HCT116 (cell line): ENCODE measurements around the gene HOPX. TPM values are rescaled to one million over a fixed set of nuclear protein-coding genes. Genes with fewer than 3 reads are reported as not detected.

Source experiments
- ATAC-seq: fragments of 200-7000 bp; cut with Tn5 transposase; 2 replicates; pipeline ENCODE4 v1.9.1; 2020; ENCODE audit warnings: mild to moderate bottlenecking, moderate library complexity
- BruUV-seq: library from RNA; stranded (reverse); fragments of 400-500 nt; replicated peaks from 2 replicates; lab custom pipeline; 2021; lab: Mats Ljungman, UMichigan
- CTCF ChIA-PET: fragments of 300-600 bp; sonication (Branson Sonifier 250); formaldehyde crosslinking; loops from one replicate; lab custom pipeline; 2021; ENCODE audit warnings: antibody characterized with exemption; lab: Charles Lee
- POLR2A ChIA-PET: fragments of 300-600, 350-600 bp; sonication (Branson Sonifier 250); formaldehyde crosslinking; loops from one replicate; lab custom pipeline; 2021; ENCODE audit warnings: antibody characterized with exemption; lab: Charles Lee
- RAD21 ChIA-PET, 2 experiments: fragments of 300-600 bp; sonication (Branson Sonifier 250); formaldehyde crosslinking; loops; one replicate each; lab custom pipeline; 2023; ENCODE audit warnings: low total read pairs in 2 of 2; ENCODE audit not compliant: uncharacterized antibody in 2 of 2, unreplicated experiment in 2 of 2, low non-redundant PET in 1 of 2; lab: Charles Lee
- DNase-seq: peaks from one replicate; pipeline ENCODE4 v3.0.0-alpha.2; 2010; ENCODE audit warnings: low read depth, low spot score
- H2AFZ ChIP-seq: fragments of 200-600 bp; shearing (Covaris generic), sonication (generic); 2 replicates; pipeline ENCODE4 v1.6.1; 2017; ENCODE audit warnings: low read depth, mixed run types, mixed read lengths, antibody characterized with exemption, low read length; ENCODE audit not compliant: poor library complexity, severe bottlenecking
- H3K27ac ChIP-seq: 2 replicates; pipeline ENCODE4 v1.5.1; 2012; ENCODE audit warnings: low read depth, low read length
- H3K27me3 ChIP-seq: fragments of 200-600 bp; sonication (generic); 2 replicates; pipeline ENCODE4 v1.6.1; 2016; ENCODE audit warnings: mixed run types, low read length, mixed read lengths; ENCODE audit not compliant: insufficient read depth
- H3K36me3 ChIP-seq, 2 experiments: fragments of 200-500 bp in 1 of 2; fragments of 200-600 bp in 1 of 2; sonication (Bioruptor generic) in 1 of 2; sonication (generic) in 1 of 2; 2 replicates each; pipeline versions ENCODE4 v1.5.1 to v1.6.1; 2014 to 2016; ENCODE audit warnings: low read length in 2 of 2, inconsistent platforms in 1 of 2, mixed read lengths in 1 of 2, mixed run types in 1 of 2; ENCODE audit not compliant: insufficient read depth in 2 of 2, control insufficient read depth in 1 of 2
- H3K4me1 ChIP-seq, 2 experiments: fragments of 200-600 bp in 1 of 2; sonication (generic) in 1 of 2; 2 replicates each; pipeline versions ENCODE4 v1.5.1 to v1.6.1; 2012 to 2017; ENCODE audit warnings: low read length in 2 of 2, inconsistent platforms in 1 of 2, mild to moderate bottlenecking in 1 of 2, mixed read lengths in 1 of 2, mixed run types in 1 of 2, moderate library complexity in 1 of 2; ENCODE audit not compliant: insufficient read depth in 2 of 2, control insufficient read depth in 1 of 2
- H3K4me2 ChIP-seq: fragments of 200-600 bp; sonication (generic); 2 replicates; pipeline ENCODE4 v1.6.1; 2017; ENCODE audit warnings: mixed run types, low read length, mixed read lengths
- H3K4me3 ChIP-seq, 2 experiments: fragments of 200-600 bp in 1 of 2; sonication (generic) in 1 of 2; replicated peaks in 1 of 2; 2 replicates each; pipeline ENCODE4 v1.5.1; 2011 to 2016; ENCODE audit warnings: low read length in 2 of 2, control low read depth in 1 of 2, low read depth in 1 of 2, mild to moderate bottlenecking in 1 of 2, mixed read lengths in 1 of 2, mixed run types in 1 of 2
- H3K79me2 ChIP-seq: fragments of 200-600 bp; sonication (generic); 2 replicates; pipeline ENCODE4 v1.6.1; 2017; ENCODE audit warnings: mild to moderate bottlenecking, mixed run types, low read length, moderate library complexity, mixed read lengths; ENCODE audit not compliant: insufficient read depth
- H3K9ac ChIP-seq: fragments of 200-600 bp; sonication (generic); 2 replicates; pipeline ENCODE4 v1.6.1; 2016; ENCODE audit warnings: low read length, mixed read lengths
- H3K9me2 ChIP-seq: fragments of 200-600 bp; sonication (generic), shearing (Covaris generic); 2 replicates; pipeline ENCODE4 v1.6.1; 2017; ENCODE audit warnings: mixed run types, mild to moderate bottlenecking, moderate library complexity; ENCODE audit not compliant: insufficient read depth
- H3K9me3 ChIP-seq, 2 experiments: fragments of 200-500 bp in 1 of 2; fragments of 200-600 bp in 1 of 2; sonication (Bioruptor generic) in 1 of 2; sonication (generic) in 1 of 2; 2 replicates each; pipeline ENCODE4 v1.6.1; 2014 to 2017; ENCODE audit warnings: low read length in 2 of 2, mixed read lengths in 2 of 2, inconsistent platforms in 1 of 2, low read depth in 1 of 2, mild to moderate bottlenecking in 1 of 2, mixed run types in 1 of 2, moderate library complexity in 1 of 2; ENCODE audit not compliant: control insufficient read depth in 1 of 2, insufficient read depth in 1 of 2
- H4K20me1 ChIP-seq: fragments of 200-600 bp; sonication (generic), shearing (Covaris generic); 2 replicates; pipeline ENCODE4 v1.6.1; 2017; ENCODE audit warnings: mixed run types, mild to moderate bottlenecking, moderate library complexity; ENCODE audit not compliant: insufficient read depth
- CBX3 ChIP-seq: IDR thresholded peaks from 2 replicates; pipeline ENCODE4 v1.6.1; 2012; ENCODE audit warnings: low read depth
- CEBPB ChIP-seq: IDR thresholded peaks from 2 replicates; pipeline ENCODE4 v1.6.1; 2012; ENCODE audit warnings: low read depth
- EGR1 ChIP-seq: IDR thresholded peaks from 2 replicates; pipeline ENCODE4 v1.6.1; 2012; ENCODE audit warnings: low read depth
- ELF1 ChIP-seq: IDR thresholded peaks from 2 replicates; pipeline ENCODE4 v1.6.1; 2012; ENCODE audit warnings: low read depth, borderline replicate concordance
- EZH2phosphoT487 ChIP-seq: fragments of 200-600 bp; IDR thresholded peaks from 2 replicates; pipeline ENCODE4 v1.6.1; 2018; ENCODE audit warnings: antibody characterized with exemption, borderline replicate concordance
- FOSL1 ChIP-seq: IDR thresholded peaks from 2 replicates; pipeline ENCODE4 v1.6.1; 2012; ENCODE audit warnings: low read depth
- POLR2A ChIP-seq: IDR thresholded peaks from 2 replicates; pipeline ENCODE4 v1.7.0; 2011; ENCODE audit warnings: borderline replicate concordance; ENCODE audit not compliant: insufficient read depth, insufficient read length; ENCODE audit errors: extremely low read depth
- POLR2AphosphoS5 ChIP-seq: IDR thresholded peaks from 2 replicates; pipeline ENCODE4 v1.6.1; 2011; ENCODE audit warnings: mild to moderate bottlenecking, low read depth, low read length, moderate library complexity
- RAD21 ChIP-seq: IDR thresholded peaks from 2 replicates; pipeline ENCODE4 v1.6.1; 2012; ENCODE audit warnings: low read depth, mild to moderate bottlenecking
- SIN3A ChIP-seq: IDR thresholded peaks from 2 replicates; pipeline ENCODE4 v1.6.1; 2012; ENCODE audit warnings: low read depth
- SP1 ChIP-seq: IDR thresholded peaks from 2 replicates; pipeline ENCODE4 v1.6.1; 2012; ENCODE audit warnings: low read depth
- SRF ChIP-seq: IDR thresholded peaks from 2 replicates; pipeline ENCODE4 v1.6.1; 2012; ENCODE audit warnings: low read depth
- TCF7L2 ChIP-seq: IDR thresholded peaks from 2 replicates; pipeline ENCODE4 v1.7.0; 2011; ENCODE audit warnings: borderline replicate concordance, inconsistent platforms; ENCODE audit not compliant: insufficient read depth, insufficient read length; ENCODE audit errors: extremely low read depth
- YY1 ChIP-seq: IDR thresholded peaks from 2 replicates; pipeline ENCODE4 v1.6.1; 2011; ENCODE audit warnings: low read length, low read depth, moderate library complexity, mild to moderate bottlenecking; ENCODE audit not compliant: insufficient replicate concordance; ENCODE audit errors: extremely low read depth
- ZFX ChIP-seq: fragments of 450-650 bp; IDR thresholded peaks from 2 replicates; pipeline ENCODE4 v1.6.1; 2017
- intact Hi-C: fragments of 100-400 bp; cut with micrococcal nuclease; formaldehyde crosslinking; loops from 2 replicates; pipeline ENCODE4 v1.10.0; 2022
- total RNA-seq: library from RNA; stranded (reverse); gene quantifications from one replicate; pipeline ENCODE4 v1.2.1, GENCODE V29; 2021; ENCODE audit not compliant: unreplicated experiment
- TF ChIP-seq, protein P1 (sequence below): IDR thresholded peaks from 2 replicates; pipeline ENCODE4 v1.6.1; 2011; ENCODE audit warnings: mild to moderate bottlenecking, low read length, moderate library complexity; ENCODE audit not compliant: insufficient replicate concordance; ENCODE audit errors: extremely low read depth
- TF ChIP-seq, protein P2 (sequence below): IDR thresholded peaks from 2 replicates; pipeline ENCODE4 v1.6.1; 2012
- TF ChIP-seq, protein P3 (sequence below), 3 experiments: fragments of 200-600 bp in 1 of 3; sonication (generic) in 1 of 3; IDR thresholded peaks in 2 of 3; conservative IDR thresholded peaks in 1 of 3; 2 replicates each; pipeline ENCODE4 v1.5.1; 2012 to 2017; ENCODE audit warnings: low read depth in 2 of 3, low read length in 2 of 3, antibody characterized with exemption in 1 of 3, borderline replicate concordance in 1 of 3, control low read depth in 1 of 3, mild to moderate bottlenecking in 1 of 3, mixed read lengths in 1 of 3, mixed run types in 1 of 3, moderate library complexity in 1 of 3; ENCODE audit not compliant: insufficient read depth in 1 of 3
- TF ChIP-seq, protein P4 (sequence below): IDR thresholded peaks from 2 replicates; pipeline ENCODE4 v1.6.1; 2012
- TF ChIP-seq, protein P5 (sequence below): IDR thresholded peaks from 2 replicates; pipeline ENCODE4 v1.6.1; 2012; ENCODE audit warnings: low read depth

The HOPX gene
- total RNA-seq, 1 experiment from 2014 or later, result 0.42 TPM

DNA sequence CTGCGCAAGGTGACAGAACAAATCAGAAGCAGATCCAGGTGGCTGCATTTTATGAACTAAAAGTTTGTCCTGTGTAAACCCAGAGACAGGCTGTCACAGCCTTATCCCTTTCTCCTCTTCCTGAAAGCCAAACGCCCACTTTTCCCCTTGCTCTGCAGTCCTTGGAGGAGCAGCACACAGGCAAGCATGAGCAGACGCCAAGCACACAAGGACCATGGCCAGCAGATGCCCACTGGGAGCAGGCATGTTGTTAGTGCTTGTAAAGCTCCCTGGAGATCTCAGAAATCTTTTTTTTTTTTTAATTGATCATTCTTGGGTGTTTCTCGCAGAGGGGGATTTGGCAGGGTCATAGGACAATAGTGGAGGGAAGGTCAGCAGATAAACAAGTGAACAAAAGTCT lies 11.5 kb upstream of the HOPX start:
- TF ChIP-seq, protein P1, sequence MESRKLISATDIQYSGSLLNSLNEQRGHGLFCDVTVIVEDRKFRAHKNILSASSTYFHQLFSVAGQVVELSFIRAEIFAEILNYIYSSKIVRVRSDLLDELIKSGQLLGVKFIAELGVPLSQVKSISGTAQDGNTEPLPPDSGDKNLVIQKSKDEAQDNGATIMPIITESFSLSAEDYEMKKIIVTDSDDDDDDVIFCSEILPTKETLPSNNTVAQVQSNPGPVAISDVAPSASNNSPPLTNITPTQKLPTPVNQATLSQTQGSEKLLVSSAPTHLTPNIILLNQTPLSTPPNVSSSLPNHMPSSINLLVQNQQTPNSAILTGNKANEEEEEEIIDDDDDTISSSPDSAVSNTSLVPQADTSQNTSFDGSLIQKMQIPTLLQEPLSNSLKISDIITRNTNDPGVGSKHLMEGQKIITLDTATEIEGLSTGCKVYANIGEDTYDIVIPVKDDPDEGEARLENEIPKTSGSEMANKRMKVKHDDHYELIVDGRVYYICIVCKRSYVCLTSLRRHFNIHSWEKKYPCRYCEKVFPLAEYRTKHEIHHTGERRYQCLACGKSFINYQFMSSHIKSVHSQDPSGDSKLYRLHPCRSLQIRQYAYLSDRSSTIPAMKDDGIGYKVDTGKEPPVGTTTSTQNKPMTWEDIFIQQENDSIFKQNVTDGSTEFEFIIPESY, result no peak
- TF ChIP-seq, protein P2, sequence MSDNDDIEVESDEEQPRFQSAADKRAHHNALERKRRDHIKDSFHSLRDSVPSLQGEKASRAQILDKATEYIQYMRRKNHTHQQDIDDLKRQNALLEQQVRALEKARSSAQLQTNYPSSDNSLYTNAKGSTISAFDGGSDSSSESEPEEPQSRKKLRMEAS, result no peak
- TF ChIP-seq, protein P3, sequence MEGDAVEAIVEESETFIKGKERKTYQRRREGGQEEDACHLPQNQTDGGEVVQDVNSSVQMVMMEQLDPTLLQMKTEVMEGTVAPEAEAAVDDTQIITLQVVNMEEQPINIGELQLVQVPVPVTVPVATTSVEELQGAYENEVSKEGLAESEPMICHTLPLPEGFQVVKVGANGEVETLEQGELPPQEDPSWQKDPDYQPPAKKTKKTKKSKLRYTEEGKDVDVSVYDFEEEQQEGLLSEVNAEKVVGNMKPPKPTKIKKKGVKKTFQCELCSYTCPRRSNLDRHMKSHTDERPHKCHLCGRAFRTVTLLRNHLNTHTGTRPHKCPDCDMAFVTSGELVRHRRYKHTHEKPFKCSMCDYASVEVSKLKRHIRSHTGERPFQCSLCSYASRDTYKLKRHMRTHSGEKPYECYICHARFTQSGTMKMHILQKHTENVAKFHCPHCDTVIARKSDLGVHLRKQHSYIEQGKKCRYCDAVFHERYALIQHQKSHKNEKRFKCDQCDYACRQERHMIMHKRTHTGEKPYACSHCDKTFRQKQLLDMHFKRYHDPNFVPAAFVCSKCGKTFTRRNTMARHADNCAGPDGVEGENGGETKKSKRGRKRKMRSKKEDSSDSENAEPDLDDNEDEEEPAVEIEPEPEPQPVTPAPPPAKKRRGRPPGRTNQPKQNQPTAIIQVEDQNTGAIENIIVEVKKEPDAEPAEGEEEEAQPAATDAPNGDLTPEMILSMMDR (IDR thresholded peaks at IDR 0.05 in 2 of 3, conservative IDR thresholded peaks at IDR 0.05 in 1 of 3; ENCODE audit: borderline replicate concordance in 1 of 3, insufficient read depth in 1 of 3, low read depth in 2 of 3, low read length in 2 of 3), result no peak
- TF ChIP-seq RAD21 (no peak), SIN3A (no peak), SP1 (no peak), EGR1 (no peak), CBX3 (no peak), ZFX (no peak), EZH2phosphoT487 (no peak), POLR2AphosphoS5 (no peak), FOSL1 (no peak), YY1 (no peak), TCF7L2 (no peak), CEBPB (no peak), POLR2A (no peak), SRF (no peak), ELF1 (no peak)
- TF ChIP-seq, protein P4, sequence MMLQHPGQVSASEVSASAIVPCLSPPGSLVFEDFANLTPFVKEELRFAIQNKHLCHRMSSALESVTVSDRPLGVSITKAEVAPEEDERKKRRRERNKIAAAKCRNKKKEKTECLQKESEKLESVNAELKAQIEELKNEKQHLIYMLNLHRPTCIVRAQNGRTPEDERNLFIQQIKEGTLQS, result no peak
- TF ChIP-seq, protein P5, sequence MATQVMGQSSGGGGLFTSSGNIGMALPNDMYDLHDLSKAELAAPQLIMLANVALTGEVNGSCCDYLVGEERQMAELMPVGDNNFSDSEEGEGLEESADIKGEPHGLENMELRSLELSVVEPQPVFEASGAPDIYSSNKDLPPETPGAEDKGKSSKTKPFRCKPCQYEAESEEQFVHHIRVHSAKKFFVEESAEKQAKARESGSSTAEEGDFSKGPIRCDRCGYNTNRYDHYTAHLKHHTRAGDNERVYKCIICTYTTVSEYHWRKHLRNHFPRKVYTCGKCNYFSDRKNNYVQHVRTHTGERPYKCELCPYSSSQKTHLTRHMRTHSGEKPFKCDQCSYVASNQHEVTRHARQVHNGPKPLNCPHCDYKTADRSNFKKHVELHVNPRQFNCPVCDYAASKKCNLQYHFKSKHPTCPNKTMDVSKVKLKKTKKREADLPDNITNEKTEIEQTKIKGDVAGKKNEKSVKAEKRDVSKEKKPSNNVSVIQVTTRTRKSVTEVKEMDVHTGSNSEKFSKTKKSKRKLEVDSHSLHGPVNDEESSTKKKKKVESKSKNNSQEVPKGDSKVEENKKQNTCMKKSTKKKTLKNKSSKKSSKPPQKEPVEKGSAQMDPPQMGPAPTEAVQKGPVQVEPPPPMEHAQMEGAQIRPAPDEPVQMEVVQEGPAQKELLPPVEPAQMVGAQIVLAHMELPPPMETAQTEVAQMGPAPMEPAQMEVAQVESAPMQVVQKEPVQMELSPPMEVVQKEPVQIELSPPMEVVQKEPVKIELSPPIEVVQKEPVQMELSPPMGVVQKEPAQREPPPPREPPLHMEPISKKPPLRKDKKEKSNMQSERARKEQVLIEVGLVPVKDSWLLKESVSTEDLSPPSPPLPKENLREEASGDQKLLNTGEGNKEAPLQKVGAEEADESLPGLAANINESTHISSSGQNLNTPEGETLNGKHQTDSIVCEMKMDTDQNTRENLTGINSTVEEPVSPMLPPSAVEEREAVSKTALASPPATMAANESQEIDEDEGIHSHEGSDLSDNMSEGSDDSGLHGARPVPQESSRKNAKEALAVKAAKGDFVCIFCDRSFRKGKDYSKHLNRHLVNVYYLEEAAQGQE, result no peak
- RAD21 ChIA-PET, result no interaction called here

More for the DNA sequence above, 11.5 kb upstream of the HOPX start:
- H3K36me3 ChIP-seq, result no peaks in the 10 kb centered on the region
- no peak overlapping the region for H3K9ac ChIP-seq
- no peaks in the 10 kb centered on the region for H3K4me1 ChIP-seq
- H4K20me1 ChIP-seq, result no peaks in the 10 kb centered on the region
- H2AFZ ChIP-seq, result no peak overlapping the region
- DNase-seq, result no peak
- ChIA-PET POLR2A (no interaction called here), CTCF (no interaction called here)
- H3K4me2 ChIP-seq, result no peak overlapping the region
- H3K79me2 ChIP-seq, result no peaks in the 10 kb centered on the region
- no peak overlapping the region for H3K27ac ChIP-seq
- ATAC-seq, result no peak
- H3K27me3 ChIP-seq, result no peaks in the 10 kb centered on the region; the same call in 1 of the 2 replicates
- H3K9me3 ChIP-seq, result no peaks in the 10 kb centered on the region
- intact Hi-C loops, result no loop called here
- no TSS peak for BruUV-seq
- no peak overlapping the region for H3K4me3 ChIP-seq
- no peaks in the 10 kb centered on the region for H3K9me2 ChIP-seq
